GM12874 (cell line): ENCODE results near the gene TLR6.

Source experiments
- TF ChIP-seq, protein P1 (sequence below): IDR thresholded peaks from 2 replicates; pipeline ENCODE4 v1.5.1; 2011; ENCODE audit warnings: low read depth, mild to moderate bottlenecking, control low read depth, low read length, moderate library complexity; ENCODE audit not compliant: insufficient read depth

TLR6 gene

GRCh38 chr4:38820329-38821061 is 36.1 kb downstream of the TLR6 start:
- TF ChIP-seq, protein P1, sequence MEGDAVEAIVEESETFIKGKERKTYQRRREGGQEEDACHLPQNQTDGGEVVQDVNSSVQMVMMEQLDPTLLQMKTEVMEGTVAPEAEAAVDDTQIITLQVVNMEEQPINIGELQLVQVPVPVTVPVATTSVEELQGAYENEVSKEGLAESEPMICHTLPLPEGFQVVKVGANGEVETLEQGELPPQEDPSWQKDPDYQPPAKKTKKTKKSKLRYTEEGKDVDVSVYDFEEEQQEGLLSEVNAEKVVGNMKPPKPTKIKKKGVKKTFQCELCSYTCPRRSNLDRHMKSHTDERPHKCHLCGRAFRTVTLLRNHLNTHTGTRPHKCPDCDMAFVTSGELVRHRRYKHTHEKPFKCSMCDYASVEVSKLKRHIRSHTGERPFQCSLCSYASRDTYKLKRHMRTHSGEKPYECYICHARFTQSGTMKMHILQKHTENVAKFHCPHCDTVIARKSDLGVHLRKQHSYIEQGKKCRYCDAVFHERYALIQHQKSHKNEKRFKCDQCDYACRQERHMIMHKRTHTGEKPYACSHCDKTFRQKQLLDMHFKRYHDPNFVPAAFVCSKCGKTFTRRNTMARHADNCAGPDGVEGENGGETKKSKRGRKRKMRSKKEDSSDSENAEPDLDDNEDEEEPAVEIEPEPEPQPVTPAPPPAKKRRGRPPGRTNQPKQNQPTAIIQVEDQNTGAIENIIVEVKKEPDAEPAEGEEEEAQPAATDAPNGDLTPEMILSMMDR, result no peak

GRCh38 chr4:38819569-38819968 is 37.0 kb downstream of the TLR6 start:
- TF ChIP-seq, protein P1, result no peak

DNA sequence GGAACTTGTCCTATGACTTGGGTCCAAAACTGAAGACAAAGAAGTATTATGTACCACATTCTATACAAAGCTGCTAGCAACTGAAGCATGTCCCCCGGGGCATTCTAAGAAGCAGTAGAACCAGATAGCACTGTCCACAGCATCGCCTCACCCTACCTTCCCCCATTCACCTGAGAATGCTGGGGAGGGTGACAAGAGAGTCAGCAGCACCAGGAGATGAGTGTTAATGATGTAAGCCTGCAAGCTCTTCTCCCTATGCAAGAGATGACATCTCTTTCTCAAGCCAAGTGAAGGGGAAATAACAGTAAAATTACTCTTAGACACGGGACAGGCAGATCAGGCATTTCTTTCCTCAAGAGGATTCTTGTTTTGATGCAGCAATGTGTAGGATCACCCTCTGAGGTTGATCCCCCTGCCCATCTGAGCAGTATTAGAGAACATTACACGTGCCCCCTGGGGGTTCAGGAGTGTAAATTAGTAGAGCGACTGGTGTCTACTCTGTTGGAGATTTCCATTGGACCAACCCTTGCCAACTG is 38.1 kb downstream of the TLR6 start:
- TF ChIP-seq, protein P1, result no peak

- TF ChIP-seq, protein P1, result no peak
These were observed 40.5 kb downstream of the TLR6 start for GRCh38 chr4:38815885-38816782.

GRCh38 chr4:38814386-38814785 is 42.2 kb downstream of the TLR6 start:
- TF ChIP-seq, protein P1, result no peak

- TF ChIP-seq, protein P1, result no peak
These were observed 45.3 kb downstream of the TLR6 start for GRCh38 chr4:38811297-38811696.

GRCh38 chr4:38805530-38806145 is 51.0 kb downstream of the TLR6 start:
- TF ChIP-seq, protein P1, result no peak
